Measurements from ENCODE around the gene SYCN.
A peak's percentile ranks its signal among the peaks of the same experiment; 100 is the strongest.
"Not testable (repeated sequence)": the region's sequence is repeated elsewhere in the genome, so short reads cannot be mapped to it uniquely, and the experiment has no call there.

The SYCN gene

DNA sequence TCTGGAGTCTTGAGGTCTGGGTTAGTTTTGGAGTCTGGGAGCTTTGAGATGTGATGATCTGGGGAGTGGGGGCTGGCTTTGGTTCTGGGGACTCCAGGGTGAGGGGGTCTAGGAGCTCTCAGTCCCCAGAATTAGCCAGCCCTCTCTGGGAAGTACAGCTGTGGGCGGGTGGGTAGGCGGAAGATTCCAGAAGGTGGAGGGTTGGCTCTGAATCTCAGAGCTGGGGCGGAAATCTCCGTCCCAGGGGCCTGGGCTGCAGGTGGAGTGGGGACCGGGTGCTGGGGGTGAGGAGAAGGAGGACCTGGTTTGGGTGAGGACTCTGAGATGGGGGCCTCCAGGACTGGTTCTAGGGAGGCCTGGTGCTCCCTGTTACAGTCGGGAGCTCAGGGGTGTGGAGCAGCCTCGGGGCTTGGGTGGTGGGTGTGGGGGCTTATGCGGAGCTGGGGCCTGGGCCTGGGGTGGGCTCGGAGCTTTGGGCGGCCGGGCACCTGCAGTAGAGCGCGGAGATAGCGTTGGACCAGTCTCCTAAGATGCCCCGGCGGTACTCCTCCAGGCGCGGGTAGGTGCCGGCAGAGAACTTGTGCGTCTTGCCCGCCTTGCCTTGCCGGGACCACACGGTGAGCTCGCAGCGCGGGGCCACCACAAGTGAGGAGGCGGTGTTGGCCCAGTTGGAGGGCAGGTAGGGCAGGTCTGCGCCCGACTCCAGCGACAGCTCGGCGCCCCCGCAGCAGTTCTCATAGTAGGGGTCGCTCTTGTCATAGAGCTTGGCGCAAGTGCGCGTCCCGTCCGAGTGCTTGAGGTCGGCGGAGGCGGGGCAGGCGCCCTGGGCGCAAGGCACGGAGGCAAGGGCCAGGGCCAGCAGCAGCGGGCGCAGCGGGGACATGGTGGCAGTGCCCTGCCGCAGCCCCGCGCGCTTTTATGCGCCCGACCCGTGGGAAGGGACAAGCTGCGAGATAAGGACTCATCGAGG, at the start of gene SYCN:
Gene SYCN, minus strand, starts transcription at position 892 of the 970 bp plus-strand sequence. Its CDS starts 9 bp downstream, at position 883.
- Histone ChIP-seq H3K4me3 (ENCODE audit: low read depth in 1 of 2, low read length in 2 of 2) (no peak within 1 kb of the TSS), H3K27me3 (ENCODE audit: low read depth, low read length) (peaks cover 7% of the 10 kb centered on the region), H3K9me3 (ENCODE audit: control insufficient read depth in 1 of 2, low read length in 2 of 2) (no peaks in the 10 kb centered on the region), H3K36me3 (ENCODE audit: control insufficient read depth in 1 of 2, insufficient read depth in 2 of 2, low read length in 2 of 2) (no peaks in the 10 kb centered on the region), H3K4me1 (ENCODE audit: control insufficient read depth in 1 of 2, insufficient read depth in 2 of 2, low read length in 2 of 2) (peaks cover 0 to 5% of the 10 kb centered on the region in 2 donors), H3K27ac (ENCODE audit: low read length) (no peak within 1 kb of the TSS)

- H3K27me3 ChIP-seq (ENCODE audit: low read depth, low read length) = no peaks in the 10 kb centered on the region
- H3K36me3 ChIP-seq (ENCODE audit: control insufficient read depth in 1 of 2, insufficient read depth in 2 of 2, low read length in 2 of 2) = no peaks in the 10 kb centered on the region
- peaks cover 0 to 5% of the 10 kb centered on the region in 2 donors for H3K9me3 ChIP-seq (ENCODE audit: control insufficient read depth in 1 of 2, low read length in 2 of 2)
- no peak overlapping the region for H3K4me3 ChIP-seq (ENCODE audit: low read depth in 1 of 2, low read length in 2 of 2)
- H3K4me1 ChIP-seq (ENCODE audit: control insufficient read depth in 1 of 2, insufficient read depth in 2 of 2, low read length in 2 of 2) = no peaks in the 10 kb centered on the region
- no peak overlapping the region for H3K27ac ChIP-seq (ENCODE audit: low read length)
Measured at GRCh38 chr19:39253374-39254149, 49.5 kb upstream of the SYCN start.

GRCh38 chr19:39252458-39252857, 48.4 kb upstream of the SYCN start:
- Histone ChIP-seq H3K9me3 (ENCODE audit: control insufficient read depth in 1 of 2, low read length in 2 of 2) (peaks cover 0 to 5% of the 10 kb centered on the region in 2 donors), H3K36me3 (ENCODE audit: control insufficient read depth in 1 of 2, insufficient read depth in 2 of 2, low read length in 2 of 2) (no peaks in the 10 kb centered on the region), H3K4me3 (ENCODE audit: low read depth in 1 of 2, low read length in 2 of 2) (no peak overlapping the region), H3K27me3 (ENCODE audit: low read depth, low read length) (no peaks in the 10 kb centered on the region), H3K4me1 (ENCODE audit: control insufficient read depth in 1 of 2, insufficient read depth in 2 of 2, low read length in 2 of 2) (peaks cover 0 to 5% of the 10 kb centered on the region in 2 donors), H3K27ac (ENCODE audit: low read length) (no peak overlapping the region)

DNA sequence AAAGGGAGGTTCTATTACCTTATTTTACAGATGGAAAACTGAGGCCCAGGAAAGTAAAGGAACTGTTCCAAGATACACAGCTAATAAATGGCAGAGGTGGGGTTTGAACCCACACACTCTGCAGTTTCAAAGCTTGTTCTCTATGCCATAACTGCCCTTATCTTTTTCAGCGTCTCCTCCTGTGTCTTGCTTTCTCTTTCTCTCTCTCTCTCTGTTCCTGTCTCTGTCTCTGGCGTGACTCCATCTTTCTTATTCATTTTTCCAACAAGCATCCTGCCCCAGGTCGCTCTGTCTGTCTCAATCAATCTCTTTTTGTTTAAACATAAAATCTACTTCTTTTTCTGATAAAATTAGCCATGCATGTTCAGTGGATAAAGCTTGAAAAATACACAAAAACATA, 47.8 kb upstream of the SYCN start:
- Histone ChIP-seq H3K4me1 (ENCODE audit: control insufficient read depth in 1 of 2, insufficient read depth in 2 of 2, low read length in 2 of 2) (peaks cover 0 to 12% of the 10 kb centered on the region in 2 donors), H3K36me3 (ENCODE audit: control insufficient read depth in 1 of 2, insufficient read depth in 2 of 2, low read length in 2 of 2) (no peaks in the 10 kb centered on the region), H3K9me3 (ENCODE audit: control insufficient read depth in 1 of 2, low read length in 2 of 2) (peaks cover 0 to 5% of the 10 kb centered on the region in 2 donors), H3K4me3 (ENCODE audit: low read depth in 1 of 2, low read length in 2 of 2) (no peak overlapping the region), H3K27me3 (ENCODE audit: low read depth, low read length) (no peaks in the 10 kb centered on the region), H3K27ac (ENCODE audit: low read length) (no peak overlapping the region)

GRCh38 chr19:39251081-39251480, 47.0 kb upstream of the SYCN start:
- Histone ChIP-seq H3K4me3 (ENCODE audit: low read depth in 1 of 2, low read length in 2 of 2) (no peak overlapping the region), H3K9me3 (ENCODE audit: control insufficient read depth in 1 of 2, low read length in 2 of 2) (no peaks in the 10 kb centered on the region), H3K27me3 (ENCODE audit: low read depth, low read length) (no peaks in the 10 kb centered on the region), H3K4me1 (ENCODE audit: control insufficient read depth in 1 of 2, insufficient read depth in 2 of 2, low read length in 2 of 2) (peaks cover 0 to 13% of the 10 kb centered on the region in 2 donors), H3K36me3 (ENCODE audit: control insufficient read depth in 1 of 2, insufficient read depth in 2 of 2, low read length in 2 of 2) (no peaks in the 10 kb centered on the region), H3K27ac (ENCODE audit: low read length) (no peak overlapping the region)

GRCh38 chr19:39248806-39249205, 44.7 kb upstream of the SYCN start, which contains the start of gene IFNL4:
Gene IFNL4 (minus strand): TSS chr19:39248856.
- H3K4me3 ChIP-seq (ENCODE audit: low read depth in 1 of 2, low read length in 2 of 2) = peak within 1 kb of the TSS in 1 of 2 donors; percentile 42
- H3K27ac ChIP-seq (ENCODE audit: low read length) = no peak within 1 kb of the TSS
- H3K4me1 ChIP-seq (ENCODE audit: control insufficient read depth in 1 of 2, insufficient read depth in 2 of 2, low read length in 2 of 2) = peaks cover 0 to 13% of the 10 kb centered on the region in 2 donors
- H3K36me3 ChIP-seq (ENCODE audit: control insufficient read depth in 1 of 2, insufficient read depth in 2 of 2, low read length in 2 of 2) = no peaks in the 10 kb centered on the region
- H3K9me3 ChIP-seq (ENCODE audit: control insufficient read depth in 1 of 2, low read length in 2 of 2) = no peaks in the 10 kb centered on the region
- no peaks in the 10 kb centered on the region for H3K27me3 ChIP-seq (ENCODE audit: low read depth, low read length)

DNA sequence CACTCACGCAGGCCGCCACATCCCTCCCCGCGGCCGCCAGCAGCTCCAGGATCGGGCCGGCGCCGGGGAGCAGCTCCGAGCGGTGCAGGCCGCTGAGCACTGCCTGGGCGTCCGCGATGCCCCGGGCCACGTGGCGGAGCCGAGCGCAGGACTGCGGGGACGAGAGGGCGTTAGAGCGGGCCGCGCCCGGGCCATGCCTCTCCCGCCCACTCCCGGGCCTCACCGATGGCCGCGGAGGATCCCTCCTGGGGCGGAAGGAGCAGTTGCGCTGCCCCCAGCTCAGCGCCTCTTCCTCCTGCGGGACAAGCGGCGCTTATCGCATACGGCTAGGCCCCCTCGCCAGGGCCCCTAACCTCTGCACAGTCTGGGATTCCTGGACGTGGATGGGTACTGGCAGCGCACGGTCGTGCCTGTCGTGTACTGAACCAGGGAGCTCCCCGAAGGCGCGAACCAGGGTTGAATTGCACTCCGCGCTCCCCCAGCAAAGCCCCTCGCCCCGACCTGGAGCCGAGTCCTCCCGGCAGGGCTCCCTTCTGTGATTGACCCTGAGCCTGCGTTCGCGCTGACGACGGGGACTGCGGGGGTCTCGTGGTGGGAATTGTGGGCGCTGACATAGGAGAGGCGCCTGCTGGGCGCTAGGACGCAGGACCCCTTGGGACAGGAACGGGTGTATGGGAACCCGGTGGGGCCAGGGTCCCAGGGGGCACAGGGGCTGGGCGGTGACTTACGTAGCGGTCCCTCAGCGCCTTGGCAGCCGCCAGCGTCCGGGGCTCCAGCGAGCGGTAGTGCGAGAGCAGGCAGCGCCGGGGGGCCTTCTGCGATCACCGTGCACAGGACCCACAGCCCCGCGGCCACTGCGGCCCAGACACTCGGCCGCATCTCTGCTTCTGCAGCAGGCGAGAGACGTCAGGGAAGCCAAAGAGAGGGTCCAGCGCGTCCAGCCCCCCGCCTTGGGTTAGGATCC, 43.9 kb upstream of the SYCN start:
- Histone ChIP-seq H3K36me3 (ENCODE audit: control insufficient read depth in 1 of 2, insufficient read depth in 2 of 2, low read length in 2 of 2) (no peaks in the 10 kb centered on the region), H3K9me3 (ENCODE audit: control insufficient read depth in 1 of 2, low read length in 2 of 2) (no peaks in the 10 kb centered on the region), H3K27ac (ENCODE audit: low read length) (no peak overlapping the region), H3K4me1 (ENCODE audit: control insufficient read depth in 1 of 2, insufficient read depth in 2 of 2, low read length in 2 of 2) (peaks cover 0 to 13% of the 10 kb centered on the region in 2 donors), H3K4me3 (ENCODE audit: low read depth in 1 of 2, low read length in 2 of 2) (peak overlapping the region in 1 of 2 donors; percentile 42), H3K27me3 (ENCODE audit: low read depth, low read length) (no peaks in the 10 kb centered on the region)

DNA sequence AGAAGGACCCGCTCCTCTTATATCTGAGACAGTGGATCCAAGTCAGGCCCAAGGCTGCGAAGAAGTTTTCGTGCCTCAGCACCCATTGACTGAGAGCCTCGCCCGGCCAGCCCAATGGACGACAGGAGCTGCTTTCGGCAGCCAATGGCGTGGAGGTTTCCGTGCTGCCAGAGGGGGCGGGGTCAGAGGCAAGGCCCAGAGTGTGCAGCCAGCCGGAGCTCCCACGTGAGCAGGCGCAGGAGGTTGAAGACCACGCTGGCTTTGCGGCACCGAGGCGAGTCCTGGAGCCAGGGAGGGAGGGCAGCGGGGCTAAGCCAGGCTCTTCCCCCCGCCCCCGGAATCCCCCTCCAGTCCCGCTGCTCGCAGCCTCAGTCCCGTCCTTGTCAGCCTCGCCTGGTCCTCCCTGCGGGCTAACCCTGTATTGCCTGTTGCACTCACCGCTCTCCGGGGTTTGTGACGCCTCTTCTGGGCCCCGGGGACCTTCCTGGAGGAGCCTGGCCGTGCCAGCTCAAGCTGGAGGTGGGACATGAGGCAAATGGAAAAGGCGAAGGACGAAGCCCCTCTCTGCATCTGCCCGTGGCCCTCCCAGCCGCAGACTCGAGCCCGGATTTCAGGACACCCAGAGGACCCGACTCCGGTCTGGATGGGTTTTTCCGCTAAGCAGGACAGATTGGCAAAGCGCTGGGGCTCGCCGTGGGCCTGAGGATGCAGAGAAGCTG, 43.0 kb upstream of the SYCN start:
- no peaks in the 10 kb centered on the region for H3K9me3 ChIP-seq (ENCODE audit: control insufficient read depth in 1 of 2, low read length in 2 of 2)
- peaks cover 0 to 13% of the 10 kb centered on the region in 2 donors for H3K4me1 ChIP-seq (ENCODE audit: control insufficient read depth in 1 of 2, insufficient read depth in 2 of 2, low read length in 2 of 2)
- no peaks in the 10 kb centered on the region for H3K36me3 ChIP-seq (ENCODE audit: control insufficient read depth in 1 of 2, insufficient read depth in 2 of 2, low read length in 2 of 2)
- H3K27ac ChIP-seq (ENCODE audit: low read length) = no peak overlapping the region
- peak overlapping the region in 1 of 2 donors; percentile 42 for H3K4me3 ChIP-seq (ENCODE audit: low read depth in 1 of 2, low read length in 2 of 2)
- H3K27me3 ChIP-seq (ENCODE audit: low read depth, low read length) = no peaks in the 10 kb centered on the region

GRCh38 chr19:39245166-39245565, 41.1 kb upstream of the SYCN start:
- H3K27ac ChIP-seq (ENCODE audit: low read length); H3K27me3 ChIP-seq (ENCODE audit: low read depth, low read length); H3K36me3 ChIP-seq (ENCODE audit: control insufficient read depth in 1 of 2, insufficient read depth in 2 of 2, low read length in 2 of 2); H3K9me3 ChIP-seq (ENCODE audit: control insufficient read depth in 1 of 2, low read length in 2 of 2); H3K4me3 ChIP-seq (ENCODE audit: low read depth in 1 of 2, low read length in 2 of 2): not testable (repeated sequence)
- H3K4me1 ChIP-seq (ENCODE audit: control insufficient read depth in 1 of 2, insufficient read depth in 2 of 2, low read length in 2 of 2) = peaks cover 0 to 13% of the 10 kb centered on the region in 2 donors

- not testable (repeated sequence) for H3K27ac ChIP-seq (ENCODE audit: low read length); H3K4me3 ChIP-seq (ENCODE audit: low read depth in 1 of 2, low read length in 2 of 2); H3K36me3 ChIP-seq (ENCODE audit: control insufficient read depth in 1 of 2, insufficient read depth in 2 of 2, low read length in 2 of 2); H3K9me3 ChIP-seq (ENCODE audit: control insufficient read depth in 1 of 2, low read length in 2 of 2); H3K27me3 ChIP-seq (ENCODE audit: low read depth, low read length)
- peaks cover 0 to 13% of the 10 kb centered on the region in 2 donors for H3K4me1 ChIP-seq (ENCODE audit: control insufficient read depth in 1 of 2, insufficient read depth in 2 of 2, low read length in 2 of 2)
Measured at GRCh38 chr19:39244410-39245100, 40.5 kb upstream of the SYCN start, which contains the start of gene IFNL3. Gene IFNL3 (minus strand): TSS chr19:39245006. CDS start chr19:39244967, 39 bp downstream.
